ES-I3 (cell line): Measurements from ENCODE around the gene CPT1B.

ENCODE experiments used
- H3K36me3 ChIP-seq: 2 replicates; pipeline ENCODE4 v1.6.1; 2013; ENCODE audit warnings: mild to moderate bottlenecking, low read length, control low read depth, moderate library complexity; ENCODE audit not compliant: insufficient read depth
- H3K4me1 ChIP-seq: 2 replicates; pipeline ENCODE4 v1.6.1; 2013; ENCODE audit warnings: mild to moderate bottlenecking, control low read depth, low read length; ENCODE audit not compliant: insufficient read depth
- H3K9ac ChIP-seq: 2 replicates; pipeline ENCODE4 v1.6.1; 2013; ENCODE audit warnings: low read depth, mild to moderate bottlenecking, low read length, moderate library complexity
- H3K9me3 ChIP-seq: 2 replicates; pipeline ENCODE4 v1.6.1; 2013; ENCODE audit warnings: mild to moderate bottlenecking, low read length, moderate library complexity; ENCODE audit not compliant: control insufficient read depth, insufficient read depth

The CPT1B gene

GRCh38 chr22:50605002-50605612 lies 26.9 kb upstream of the CPT1B start:
- Histone ChIP-seq H3K9ac (no peak overlapping the region), H3K9me3 (no peaks in the 10 kb centered on the region), H3K36me3 (no peaks in the 10 kb centered on the region), H3K4me1 (no peaks in the 10 kb centered on the region; the same call in 1 of the 2 replicates)

- H3K36me3 ChIP-seq, result no peaks in the 10 kb centered on the region
- H3K4me1 ChIP-seq, result no peaks in the 10 kb centered on the region; the same call in 1 of the 2 replicates
- no peaks in the 10 kb centered on the region for H3K9me3 ChIP-seq
- H3K9ac ChIP-seq, result peak overlapping the region; percentile 20; the same call in 1 of the 2 replicates
These were observed 26.2 kb upstream of the CPT1B start for GRCh38 chr22:50604256-50605001.

- H3K9me3 ChIP-seq, result no peaks in the 10 kb centered on the region
- no peaks in the 10 kb centered on the region; the same call in 1 of the 2 replicates for H3K4me1 ChIP-seq
- peak overlapping the region; percentile 20; the same call in 1 of the 2 replicates for H3K9ac ChIP-seq
- no peaks in the 10 kb centered on the region for H3K36me3 ChIP-seq
These were observed 25.5 kb upstream of the CPT1B start for GRCh38 chr22:50603511-50604255.

- no peak overlapping the region for H3K9ac ChIP-seq
- no peaks in the 10 kb centered on the region for H3K9me3 ChIP-seq
- no peaks in the 10 kb centered on the region; the same call in 1 of the 2 replicates for H3K4me1 ChIP-seq
- no peaks in the 10 kb centered on the region for H3K36me3 ChIP-seq
These were observed 24.1 kb upstream of the CPT1B start for GRCh38 chr22:50602338-50602700.

GRCh38 chr22:50601669-50602337 lies 23.6 kb upstream of the CPT1B start:
- H3K9me3 ChIP-seq, result no peaks in the 10 kb centered on the region
- no peak overlapping the region for H3K9ac ChIP-seq
- H3K36me3 ChIP-seq, result no peaks in the 10 kb centered on the region
- H3K4me1 ChIP-seq, result no peaks in the 10 kb centered on the region; the same call in 1 of the 2 replicates

GRCh38 chr22:50600967-50601668 lies 22.9 kb upstream of the CPT1B start:
- H3K36me3 ChIP-seq, result no peaks in the 10 kb centered on the region
- no peak overlapping the region for H3K9ac ChIP-seq
- H3K9me3 ChIP-seq, result no peaks in the 10 kb centered on the region
- H3K4me1 ChIP-seq, result no peaks in the 10 kb centered on the region; the same call in 1 of the 2 replicates

GRCh38 chr22:50600538-50600937 lies 22.3 kb upstream of the CPT1B start, which contains the start of gene MAPK8IP2:
Gene MAPK8IP2, plus strand, starts transcription at chr22:50600793. Its CDS starts 26 bp downstream, at chr22:50600819.
- H3K4me1 ChIP-seq, result no peaks in the 10 kb centered on the region; the same call in 1 of the 2 replicates
- H3K36me3 ChIP-seq, result no peaks in the 10 kb centered on the region
- no peak within 1 kb of the TSS for H3K9ac ChIP-seq
- no peaks in the 10 kb centered on the region for H3K9me3 ChIP-seq

GRCh38 chr22:50599816-50600455 lies 21.7 kb upstream of the CPT1B start:
- no peak overlapping the region for H3K9ac ChIP-seq
- no peaks in the 10 kb centered on the region; the same call in 1 of the 2 replicates for H3K4me1 ChIP-seq
- H3K9me3 ChIP-seq, result no peaks in the 10 kb centered on the region
- H3K36me3 ChIP-seq, result no peaks in the 10 kb centered on the region

GRCh38 chr22:50597097-50597496 lies 18.9 kb upstream of the CPT1B start:
- Histone ChIP-seq H3K4me1 (no peaks in the 10 kb centered on the region; the same call in 1 of the 2 replicates), H3K9ac (no peak overlapping the region), H3K36me3 (no peaks in the 10 kb centered on the region), H3K9me3 (no peaks in the 10 kb centered on the region)

GRCh38 chr22:50595189-50595588 lies 17.0 kb upstream of the CPT1B start:
- Histone ChIP-seq H3K4me1 (no peaks in the 10 kb centered on the region), H3K9ac (no peak overlapping the region), H3K36me3 (no peaks in the 10 kb centered on the region), H3K9me3 (no peaks in the 10 kb centered on the region)

GRCh38 chr22:50587407-50587806 lies 9.2 kb upstream of the CPT1B start:
- H3K36me3 ChIP-seq, result no peaks in the 10 kb centered on the region
- H3K9ac ChIP-seq, result no peak overlapping the region
- no peaks in the 10 kb centered on the region for H3K9me3 ChIP-seq
- peaks cover 11% of the 10 kb centered on the region for H3K4me1 ChIP-seq

GRCh38 chr22:50586416-50586815 lies 8.2 kb upstream of the CPT1B start:
- H3K4me1 ChIP-seq, result peaks cover 11% of the 10 kb centered on the region
- H3K36me3 ChIP-seq, result no peaks in the 10 kb centered on the region
- no peak overlapping the region for H3K9ac ChIP-seq
- no peaks in the 10 kb centered on the region for H3K9me3 ChIP-seq

- Histone ChIP-seq H3K9me3 (no peaks in the 10 kb centered on the region), H3K9ac (no peak overlapping the region), H3K36me3 (no peaks in the 10 kb centered on the region), H3K4me1 (peaks cover 11% of the 10 kb centered on the region)
These were observed 7.6 kb upstream of the CPT1B start for GRCh38 chr22:50585781-50586180.
